NCI-H2227 (cell line): ENCODE results near the gene TRIP11.

Experiments used
- DNase-seq: peaks from one replicate; lab custom pipeline; 2025; ENCODE audit not compliant: unreplicated experiment; lab: John Stamatoyannopoulos, UW

Gene TRIP11

DNA sequence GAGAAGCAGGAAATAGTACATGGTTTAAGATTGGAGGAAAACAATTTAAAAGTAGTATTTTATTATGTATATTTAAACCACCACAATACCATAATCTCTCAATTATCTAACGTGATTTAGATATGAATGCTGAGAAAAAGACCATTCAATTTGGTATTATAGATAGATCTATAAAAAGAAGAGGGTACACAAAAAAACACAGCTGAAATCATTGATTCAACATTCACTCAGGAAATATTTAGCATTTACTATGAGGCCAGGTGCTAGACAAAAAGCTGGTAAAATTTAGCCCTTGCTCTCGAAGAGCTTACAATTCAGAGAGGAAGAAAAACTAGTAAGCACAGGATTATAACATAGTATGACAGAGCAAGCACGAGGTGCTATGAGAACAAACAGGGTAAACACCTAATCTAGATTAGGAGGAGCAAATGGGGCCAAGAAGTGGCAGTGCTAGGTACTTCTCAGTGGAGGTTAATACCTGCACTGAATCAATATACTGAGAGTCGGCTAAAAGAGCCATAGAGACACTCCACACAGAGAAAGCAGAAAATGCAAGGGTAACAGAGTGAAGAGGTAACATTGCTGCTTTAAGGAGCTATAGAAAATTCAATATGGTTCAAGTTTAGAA, 27.6 kb downstream of the TRIP11 start:
- DNase-seq: no peak

DNA sequence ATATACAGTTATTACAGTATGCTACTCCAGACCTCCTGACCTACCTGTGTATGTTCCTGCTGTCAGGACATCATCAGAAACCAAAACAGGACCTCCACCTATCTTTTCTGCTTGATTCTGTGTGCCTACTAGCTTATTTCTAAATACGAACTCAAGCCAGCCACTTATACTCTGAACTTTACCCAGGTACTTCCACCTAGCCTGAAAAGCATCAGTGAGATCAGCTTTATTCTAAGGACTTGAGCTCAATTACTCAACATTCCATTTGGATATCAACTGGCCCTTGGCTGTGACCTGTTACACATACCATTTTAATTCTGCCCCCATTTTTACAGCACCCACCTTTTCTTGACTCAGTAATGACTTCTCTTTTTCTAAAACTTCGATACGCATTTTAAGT, 29.2 kb downstream of the TRIP11 start:
- DNase-seq: no peak

DNA sequence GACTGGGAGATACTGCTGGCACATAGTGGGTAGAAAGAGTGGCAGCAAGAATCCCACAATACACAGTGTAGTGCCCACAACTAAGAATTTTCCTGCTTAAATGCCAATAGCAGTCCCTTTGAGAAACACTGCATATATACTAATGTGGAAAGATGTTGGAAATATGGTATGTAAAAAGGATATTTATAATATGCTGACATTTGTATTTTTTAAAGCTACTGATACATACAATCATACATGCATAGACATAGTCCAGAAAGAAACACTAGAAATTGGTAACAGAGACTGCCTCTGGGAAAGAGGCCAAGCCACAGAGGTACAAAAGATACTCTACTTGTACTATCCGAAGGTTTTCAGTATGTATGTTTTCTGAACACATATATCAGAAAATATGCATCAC, 30.3 kb downstream of the TRIP11 start:
- DNase-seq: no peak

DNA sequence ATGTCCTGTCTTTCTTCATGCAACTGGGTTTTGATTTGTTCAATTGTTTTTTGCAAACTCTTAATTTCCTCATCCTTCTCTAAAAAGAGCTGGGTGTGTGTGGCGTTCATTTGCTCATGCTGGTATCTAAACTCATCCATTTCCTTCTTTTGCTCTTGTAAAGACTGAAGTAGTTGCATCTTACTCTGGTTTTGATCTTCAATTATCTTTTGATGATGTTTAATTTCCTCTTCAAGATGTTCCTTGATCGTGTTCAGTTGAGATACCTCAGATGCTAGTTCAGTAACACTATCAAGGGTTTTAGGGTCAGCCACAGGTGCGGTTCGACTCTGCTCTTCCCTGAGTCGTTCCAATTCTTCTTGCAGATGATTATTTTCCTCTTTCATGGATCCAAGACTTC, 34.8 kb downstream of the TRIP11 start:
- no peak for DNase-seq

DNA sequence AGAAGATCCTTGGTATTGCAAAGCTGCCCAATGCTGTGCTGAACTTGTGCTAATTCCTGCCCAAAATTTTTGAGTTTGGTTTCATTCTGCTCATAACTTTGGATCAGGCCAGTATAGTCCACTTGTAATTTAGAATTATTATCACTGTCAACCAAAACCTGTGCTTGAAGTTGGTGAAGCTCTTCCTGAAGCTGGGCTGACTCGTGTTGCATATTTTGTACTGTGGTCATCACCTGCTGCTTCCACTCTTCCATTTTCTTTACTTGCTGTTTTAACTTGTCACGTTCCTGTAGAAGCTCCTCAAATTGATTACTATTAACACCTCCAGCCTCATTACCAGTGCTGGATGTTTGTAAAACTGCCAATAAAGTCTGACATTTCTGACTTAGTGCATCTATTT, 35.8 kb downstream of the TRIP11 start:
- DNase-seq: no peak

DNA sequence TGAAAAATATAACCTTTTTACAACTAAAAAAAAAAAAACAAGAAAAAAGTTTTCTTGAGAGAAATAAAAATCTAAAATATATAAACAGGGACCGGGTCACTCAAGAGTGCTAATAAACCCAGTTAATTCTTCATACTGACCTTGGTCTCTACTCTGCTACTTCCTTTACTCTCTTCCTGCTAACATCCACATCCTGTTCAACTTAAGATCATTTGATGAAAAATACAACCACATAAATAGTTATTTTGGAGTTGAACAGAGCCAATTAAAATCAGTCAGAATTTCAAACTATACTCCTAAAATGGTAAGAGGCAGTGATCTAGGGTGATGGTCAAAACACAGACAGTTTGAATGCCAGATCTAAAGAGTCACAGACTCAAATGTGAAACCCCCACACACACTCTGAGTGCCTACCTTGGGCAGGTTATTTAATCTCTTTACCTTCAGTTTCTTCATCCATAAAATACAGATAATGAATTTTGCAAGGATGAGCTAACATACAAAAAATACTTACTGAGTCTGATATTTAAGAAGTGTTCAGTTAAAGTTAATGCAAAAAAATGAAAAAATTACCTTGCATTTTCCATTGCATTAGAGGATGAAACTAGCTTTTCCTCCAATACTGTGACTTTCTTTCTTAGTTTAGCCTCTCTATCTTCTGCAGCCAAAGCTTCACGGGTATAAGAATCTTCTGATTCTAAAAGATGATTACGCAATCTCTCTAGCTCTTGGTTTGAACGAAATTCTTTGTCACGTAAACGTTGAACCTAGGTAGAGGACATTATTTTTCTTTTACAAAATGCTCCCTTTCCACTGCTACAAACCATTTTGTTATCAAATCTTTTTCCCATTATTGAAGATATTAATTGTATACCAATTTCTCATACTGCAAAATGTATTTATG, 40.9 kb downstream of the TRIP11 start:
- DNase-seq: no peak

DNA sequence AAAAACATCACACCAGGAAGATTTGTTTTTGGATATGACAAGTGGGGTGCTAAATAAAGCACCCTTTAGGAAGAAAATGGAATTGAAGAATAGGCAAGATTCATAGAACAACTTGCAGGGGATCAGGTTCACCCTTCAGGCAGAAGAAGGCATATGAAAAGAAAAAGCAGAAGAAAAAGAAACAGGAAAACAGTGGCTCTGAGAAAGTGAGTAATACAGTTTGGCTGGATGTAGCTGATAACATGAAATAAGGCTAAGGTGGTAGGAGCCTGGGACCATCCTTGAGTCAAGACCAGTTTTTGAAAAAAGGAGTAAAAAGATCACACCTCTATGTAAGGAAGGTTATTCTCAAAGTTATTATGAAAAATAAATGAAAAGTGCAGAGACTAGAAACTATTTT, 42.4 kb downstream of the TRIP11 start:
- DNase-seq: no peak

DNA sequence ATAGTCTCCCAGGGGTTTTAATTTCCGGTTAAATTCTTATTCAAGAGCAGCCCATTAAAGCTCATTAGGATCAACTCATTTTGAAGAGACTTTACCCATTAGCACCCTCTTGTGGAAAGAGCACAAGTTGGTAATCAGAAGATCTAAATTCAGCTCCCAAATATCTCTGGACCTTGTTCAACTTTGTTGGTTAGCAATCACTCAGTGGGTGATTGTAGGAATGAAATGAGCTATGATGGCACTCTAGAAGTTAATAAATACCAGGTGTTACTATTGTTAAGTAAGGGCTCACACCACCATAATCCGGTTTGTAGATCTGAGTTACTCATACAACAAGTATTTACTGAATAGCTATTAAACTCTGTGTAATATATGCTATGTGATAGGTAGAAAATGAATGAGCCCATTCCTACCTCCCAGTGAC, 42.9 kb downstream of the TRIP11 start:
- DNase-seq: peak; percentile 2

DNA sequence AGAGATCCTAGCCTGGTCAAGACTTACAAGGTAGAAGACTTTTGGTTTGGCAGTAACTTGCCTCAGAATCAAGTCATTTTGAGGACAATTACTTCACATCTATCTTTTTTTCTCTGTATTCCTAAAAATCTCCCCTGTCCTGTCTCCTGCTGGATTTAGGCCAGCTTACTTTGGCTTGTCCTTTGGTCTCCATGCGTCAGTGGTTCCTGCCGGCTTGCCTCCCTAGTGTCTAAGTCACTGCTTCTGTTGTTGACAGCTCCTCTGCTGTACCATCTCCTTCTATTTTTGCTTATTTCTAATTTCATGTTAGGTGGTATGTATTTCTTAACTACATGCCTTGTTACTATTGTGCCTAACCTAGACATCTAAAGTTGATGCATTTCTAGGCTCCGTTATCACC, 52.7 kb downstream of the TRIP11 start:
- DNase-seq: no peak

DNA sequence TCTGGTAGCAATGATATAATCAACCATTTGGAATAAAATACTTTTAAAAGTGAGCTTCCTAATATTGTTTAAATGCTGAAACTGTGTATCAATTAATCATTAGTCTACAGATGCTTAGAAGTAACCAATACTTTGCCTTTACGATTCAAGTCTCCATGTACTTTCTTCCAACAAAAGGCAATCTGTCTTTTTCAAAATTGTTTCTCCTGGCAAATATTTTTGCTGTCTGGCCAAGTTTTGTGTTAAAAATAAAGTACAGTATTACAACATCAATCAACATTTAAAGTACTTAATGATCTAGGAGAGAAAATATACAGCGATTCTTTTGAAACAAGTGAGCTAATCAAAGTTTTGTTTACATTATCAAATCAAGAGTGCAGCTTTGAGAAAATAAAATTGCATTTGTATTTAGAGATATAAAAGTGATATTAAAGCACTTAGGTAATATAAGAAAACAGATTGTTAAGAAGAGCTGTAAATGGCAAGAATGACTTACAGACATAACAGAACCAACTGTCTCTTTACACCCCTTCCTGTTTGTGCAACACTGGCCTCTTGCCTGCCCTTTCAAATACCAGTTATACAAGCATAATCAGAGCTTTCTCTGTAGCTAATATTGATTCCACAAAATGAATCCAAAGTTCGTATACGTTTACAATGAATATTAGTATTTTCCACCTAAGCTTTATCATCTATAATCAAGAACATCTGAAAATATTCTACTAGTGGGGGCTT, 54.2 kb downstream of the TRIP11 start:
- DNase-seq: no peak

DNA sequence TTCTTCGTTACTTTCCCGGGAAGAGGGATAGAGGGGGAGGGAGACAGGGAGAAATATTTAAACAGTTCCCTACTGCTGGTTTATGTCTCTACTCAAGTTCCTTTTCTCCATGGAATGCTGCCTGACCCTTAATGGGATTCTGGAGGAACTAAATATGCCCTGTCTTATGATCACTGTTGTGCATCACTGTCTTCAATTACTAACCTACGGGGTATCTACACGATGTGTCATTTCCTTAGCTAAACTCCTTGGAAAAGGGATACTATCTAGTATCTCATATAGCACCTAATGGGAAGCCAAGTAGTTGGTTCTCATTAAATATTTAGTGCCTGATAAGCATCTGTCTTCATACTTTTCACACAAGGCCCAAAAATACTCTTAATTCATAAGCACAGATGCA, 54.9 kb downstream of the TRIP11 start:
- no peak for DNase-seq

DNA sequence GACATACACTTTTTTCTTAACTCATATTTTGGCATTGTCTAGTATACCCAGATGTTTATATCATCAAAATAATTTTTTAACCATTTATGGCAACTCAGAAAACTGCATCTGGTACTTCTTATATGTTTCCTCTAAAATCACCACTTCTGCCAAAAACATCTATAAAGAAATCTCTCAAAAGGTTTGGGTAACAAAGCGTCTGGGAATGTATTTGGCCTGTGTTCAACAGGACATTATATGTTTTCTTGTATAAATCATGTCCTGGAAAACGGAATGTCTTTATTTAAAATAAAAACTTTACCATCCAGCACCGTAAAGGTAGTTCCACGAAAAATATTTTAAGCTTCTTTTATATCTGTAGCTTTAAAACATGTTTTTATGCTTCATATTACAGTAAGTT, 56.3 kb downstream of the TRIP11 start:
- DNase-seq: no peak

DNA sequence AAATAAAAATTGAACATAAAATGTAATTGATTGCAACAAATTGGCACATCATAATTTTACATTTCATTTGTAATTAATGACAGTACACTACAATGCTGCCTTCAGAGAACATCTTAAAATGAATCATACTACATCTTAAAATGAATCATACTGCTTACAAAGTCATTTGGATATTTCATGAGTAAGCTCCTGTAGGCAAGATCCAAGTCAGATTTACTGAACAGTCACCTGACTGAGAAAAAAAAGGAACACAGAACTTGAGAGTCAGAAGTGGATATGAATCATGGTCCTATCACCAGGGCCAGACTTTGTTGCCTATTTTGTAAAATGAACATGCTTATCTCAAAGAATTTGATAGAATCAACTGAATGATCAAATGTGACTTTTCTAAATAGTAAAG, 59.7 kb downstream of the TRIP11 start:
- DNase-seq: no peak

DNA sequence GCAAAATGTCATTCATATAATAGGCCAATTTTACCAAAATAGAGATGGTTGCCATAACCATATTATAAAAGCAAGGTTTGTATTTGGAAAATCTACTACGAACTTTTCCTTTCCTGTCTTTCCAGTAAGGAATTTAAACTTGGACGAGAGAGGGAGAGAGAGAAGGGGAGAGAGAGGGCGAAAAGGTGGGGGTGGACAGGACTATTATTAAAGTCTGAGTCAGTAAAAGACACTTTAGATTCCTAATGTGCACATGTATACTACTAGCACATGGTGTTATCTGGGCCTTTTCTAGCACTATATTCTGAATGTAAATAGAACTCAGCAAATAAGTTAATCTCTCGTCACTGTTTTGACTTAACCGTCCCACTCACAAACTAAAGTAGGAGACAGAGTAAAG, 62.0 kb downstream of the TRIP11 start:
- DNase-seq: no peak

DNA sequence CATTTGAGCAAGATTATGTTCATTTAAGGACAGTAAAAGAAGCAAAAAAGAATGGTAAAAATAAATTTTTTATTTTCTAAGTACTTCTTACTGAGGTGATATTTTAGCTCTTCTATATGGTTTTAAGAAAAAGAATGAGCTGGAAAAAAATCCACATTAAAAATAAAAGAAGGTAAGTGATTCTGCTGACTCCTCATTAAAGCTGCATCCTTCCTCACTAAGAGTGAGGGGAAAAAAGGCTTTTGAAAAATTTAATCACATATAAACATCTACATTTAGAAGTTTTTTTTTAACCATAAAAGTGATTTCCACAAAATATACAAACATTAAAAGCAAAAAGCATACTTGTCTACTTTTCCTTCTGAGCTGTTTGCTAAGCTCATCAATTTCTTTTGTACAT, 64.1 kb downstream of the TRIP11 start:
- DNase-seq: no peak

DNA sequence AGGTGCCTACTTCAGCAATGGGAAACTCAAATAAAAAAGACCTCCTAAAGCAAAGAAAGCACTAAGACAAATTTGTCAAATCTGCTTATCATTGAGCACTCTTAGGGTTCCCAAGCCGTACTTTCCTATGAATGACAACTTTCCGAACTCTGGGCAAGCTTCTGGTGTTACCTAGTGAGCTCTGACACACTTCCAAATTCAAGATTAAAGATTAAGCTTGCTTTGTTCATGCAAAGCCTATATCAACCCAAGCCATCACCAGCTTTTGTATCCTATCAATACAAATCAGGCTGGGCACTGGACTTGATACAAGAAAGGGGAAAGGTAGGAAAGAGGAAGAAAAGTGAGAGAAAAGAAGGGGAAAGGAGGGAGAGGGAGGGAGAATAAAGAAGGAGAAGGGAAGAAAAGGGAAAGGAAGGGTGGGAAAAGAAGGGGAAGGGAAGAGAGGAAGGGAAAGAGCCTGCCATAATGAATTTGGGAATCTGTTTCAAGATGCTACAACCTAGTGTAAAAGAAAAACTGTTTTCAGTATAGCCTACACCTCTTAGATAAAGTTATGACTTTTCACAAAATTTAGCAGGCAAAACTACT, 68.6 kb downstream of the TRIP11 start:
- no peak for DNase-seq

DNA sequence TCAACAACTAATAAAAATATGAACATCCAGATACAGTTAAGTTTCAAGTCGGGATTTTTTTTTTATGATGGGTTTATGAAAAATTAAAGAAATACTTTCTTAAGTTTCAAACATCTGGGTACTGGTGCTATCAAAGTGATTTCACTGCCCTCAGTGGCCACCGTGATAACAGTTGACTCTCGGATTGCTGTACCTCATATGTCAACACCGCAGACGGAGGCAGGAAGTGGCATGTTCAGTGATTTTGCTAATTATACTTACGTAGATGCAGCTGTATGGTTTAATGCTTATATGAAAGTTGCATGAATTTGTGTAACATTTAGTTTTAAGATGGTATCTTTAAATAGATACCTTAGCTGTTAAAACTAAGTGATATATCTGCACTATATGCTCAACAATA, 71.6 kb downstream of the TRIP11 start:
- DNase-seq: no peak

DNA sequence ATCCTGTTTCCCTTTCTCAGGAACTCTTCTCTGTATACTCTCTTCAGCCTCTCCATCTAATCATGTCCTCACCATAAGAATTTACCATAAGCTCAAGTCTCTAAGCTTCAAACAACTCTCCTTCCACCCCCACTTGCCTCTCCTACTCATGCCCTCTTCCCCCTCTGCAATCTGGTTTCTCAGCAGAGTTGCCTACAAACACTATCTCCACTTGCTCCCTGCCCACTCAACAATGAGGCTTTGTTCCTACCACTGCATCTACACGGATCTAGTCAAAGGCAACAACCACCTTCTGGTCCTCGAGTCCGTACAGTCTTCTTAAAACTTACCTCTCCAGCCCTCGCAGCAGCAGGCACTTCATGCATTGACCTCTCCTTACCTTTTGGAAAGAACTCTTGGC, 75.1 kb downstream of the TRIP11 start:
- no peak for DNase-seq

DNA sequence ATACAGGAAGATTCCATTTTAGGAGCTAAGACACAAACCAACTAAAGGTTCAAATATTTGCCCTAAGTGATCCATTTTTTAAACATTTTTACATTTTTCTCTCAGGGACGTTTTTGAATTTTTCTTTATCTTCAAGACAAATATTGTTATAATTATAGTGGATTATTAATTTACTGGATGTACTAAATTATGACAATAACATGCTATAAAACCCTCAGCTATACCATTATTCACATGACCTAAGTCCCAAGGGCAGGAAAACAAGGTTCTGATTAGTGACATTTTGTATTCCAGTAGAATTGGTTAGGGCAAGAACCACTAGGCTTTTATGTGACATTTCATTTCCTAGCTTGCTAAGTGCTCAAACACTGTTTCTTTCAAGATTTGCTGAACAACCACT, 75.8 kb downstream of the TRIP11 start:
- no peak for DNase-seq

DNA sequence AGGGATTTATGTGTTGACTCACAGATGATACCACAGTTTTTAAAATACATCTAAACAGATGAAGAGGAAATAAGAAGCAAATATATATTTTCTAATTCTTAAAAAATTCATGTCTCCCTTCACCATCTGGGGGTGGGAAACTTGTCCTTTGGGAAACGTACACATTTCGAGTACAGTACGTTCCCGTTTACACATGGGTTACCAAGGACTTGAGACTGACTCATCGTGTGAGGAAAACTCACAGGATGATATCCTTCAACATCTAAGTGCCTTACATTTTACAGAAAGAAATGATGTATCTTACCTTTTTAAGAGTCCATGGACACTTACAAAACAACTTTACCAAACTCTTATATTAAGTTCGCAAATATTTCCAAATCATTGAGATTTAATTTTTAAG, 76.4 kb downstream of the TRIP11 start:
- DNase-seq: no peak
